Lower lobe of right lung (tissue), 2 donors: Measurements from ENCODE around the gene RBBP8. TPM values are rescaled to one million over a fixed set of nuclear protein-coding genes. Genes with fewer than 3 reads are reported as not detected.
A peak's percentile ranks its signal among the peaks of the same experiment; 100 is the strongest.

ENCODE experiments used
- ATAC-seq, 2 donors: fragments of 200-7000 bp; cut with Tn5 transposase; one replicate each; pipeline ENCODE4 v1.9.1; 2020 to 2022; ENCODE audit warnings: mild to moderate bottlenecking in 2 of 2, moderate library complexity in 2 of 2
- DNase-seq: peaks from one replicate; pipeline ENCODE4 v3.0.0-alpha.2; 2020
- H3K27ac ChIP-seq: fragments of 200-600 bp; one replicate; pipeline ENCODE4 v1.8.0; 2022
- H3K27me3 ChIP-seq: fragments of 200-600 bp; one replicate; pipeline ENCODE4 v1.8.0; 2022; ENCODE audit warnings: low read depth
- H3K36me3 ChIP-seq: fragments of 200-600 bp; one replicate; pipeline ENCODE4 v1.8.0; 2022; ENCODE audit warnings: mild to moderate bottlenecking
- H3K4me1 ChIP-seq: fragments of 200-600 bp; one replicate; pipeline ENCODE4 v1.8.0; 2022
- H3K4me3 ChIP-seq: fragments of 200-600 bp; one replicate; pipeline ENCODE4 v1.8.0; 2022; ENCODE audit warnings: mild to moderate bottlenecking
- H3K9me3 ChIP-seq: fragments of 200-600 bp; one replicate; pipeline ENCODE4 v1.8.0; 2022
- intact Hi-C: fragments of 100-400 bp; cut with DNase I; formaldehyde crosslinking; loops from one replicate; pipeline ENCODE4 v1.11.0; 2022
- total RNA-seq: library from RNA; stranded (reverse); fragmentation: NEBNext Ultra II Directional; extraction: Animal tissue kit (Norgen Biotek cat#: 25700); gene quantifications from one replicate; pipeline ENCODE4 v1.2.1, GENCODE V29; 2021
- TF ChIP-seq, protein P1 (sequence below): fragments of 200-600 bp; IDR thresholded peaks from one replicate; pipeline ENCODE4 v1.8.0; 2022; ENCODE audit warnings: antibody characterized with exemption, mild to moderate bottlenecking
- donor health status: DM: no; HTN: yes; CAD: no; lungs with severe emphysema.

RBBP8 gene
- total RNA-seq, 1 donor from 2014 or later: 32.7 TPM

DNA sequence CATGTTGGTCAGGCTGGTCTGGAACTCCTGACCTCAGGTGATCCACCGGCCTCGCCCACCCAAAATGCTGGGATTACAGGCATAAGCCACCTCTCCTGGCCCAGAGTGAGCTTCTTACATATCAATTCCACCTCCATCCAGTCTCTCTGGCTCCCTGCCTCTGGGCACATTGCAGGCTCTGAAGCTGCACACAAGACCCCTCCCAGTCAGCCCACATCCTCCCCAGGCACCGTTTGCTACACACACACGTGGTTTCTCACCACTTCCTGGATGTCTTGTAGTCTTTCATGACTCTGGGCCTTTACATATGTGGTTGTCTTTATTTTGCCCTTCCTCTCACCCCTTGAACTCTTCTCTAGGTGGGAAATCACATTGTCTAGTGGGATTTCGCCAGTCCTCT lies 138.2 kb downstream of the RBBP8 start:
- Histone ChIP-seq H3K9me3 (no peaks in the 10 kb centered on the region), H3K36me3 (no peaks in the 10 kb centered on the region), H3K27me3 (no peaks in the 10 kb centered on the region), H3K27ac (no peak overlapping the region), H3K4me3 (no peak overlapping the region), H3K4me1 (peaks cover 13% of the 10 kb centered on the region)
- TF ChIP-seq, protein P1, sequence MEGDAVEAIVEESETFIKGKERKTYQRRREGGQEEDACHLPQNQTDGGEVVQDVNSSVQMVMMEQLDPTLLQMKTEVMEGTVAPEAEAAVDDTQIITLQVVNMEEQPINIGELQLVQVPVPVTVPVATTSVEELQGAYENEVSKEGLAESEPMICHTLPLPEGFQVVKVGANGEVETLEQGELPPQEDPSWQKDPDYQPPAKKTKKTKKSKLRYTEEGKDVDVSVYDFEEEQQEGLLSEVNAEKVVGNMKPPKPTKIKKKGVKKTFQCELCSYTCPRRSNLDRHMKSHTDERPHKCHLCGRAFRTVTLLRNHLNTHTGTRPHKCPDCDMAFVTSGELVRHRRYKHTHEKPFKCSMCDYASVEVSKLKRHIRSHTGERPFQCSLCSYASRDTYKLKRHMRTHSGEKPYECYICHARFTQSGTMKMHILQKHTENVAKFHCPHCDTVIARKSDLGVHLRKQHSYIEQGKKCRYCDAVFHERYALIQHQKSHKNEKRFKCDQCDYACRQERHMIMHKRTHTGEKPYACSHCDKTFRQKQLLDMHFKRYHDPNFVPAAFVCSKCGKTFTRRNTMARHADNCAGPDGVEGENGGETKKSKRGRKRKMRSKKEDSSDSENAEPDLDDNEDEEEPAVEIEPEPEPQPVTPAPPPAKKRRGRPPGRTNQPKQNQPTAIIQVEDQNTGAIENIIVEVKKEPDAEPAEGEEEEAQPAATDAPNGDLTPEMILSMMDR: no peak
- ATAC-seq (peak; percentile 74 to 89), DNase-seq (peak; percentile 74)
- intact Hi-C loops: no loop called here

DNA sequence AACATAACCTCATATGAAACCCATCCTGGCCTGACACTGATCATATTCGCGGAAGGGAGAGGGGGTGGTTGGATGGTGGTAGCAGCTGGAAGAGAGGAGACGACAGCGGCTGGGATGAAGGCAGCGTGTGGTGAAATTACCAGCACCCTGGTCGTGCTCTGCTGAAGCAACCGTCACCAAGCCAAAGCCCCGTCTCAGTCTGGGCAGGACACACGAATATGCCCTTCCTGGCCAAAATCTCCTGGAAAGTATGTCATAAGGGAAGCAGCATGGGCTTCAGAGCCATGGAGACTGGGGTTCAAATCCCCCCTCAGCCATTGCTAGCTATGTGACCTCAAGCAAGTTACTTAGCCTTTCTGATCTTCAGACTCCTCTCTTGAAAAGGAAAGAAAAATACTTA lies 139.0 kb downstream of the RBBP8 start:
- TF ChIP-seq, protein P1: no peak

DNA sequence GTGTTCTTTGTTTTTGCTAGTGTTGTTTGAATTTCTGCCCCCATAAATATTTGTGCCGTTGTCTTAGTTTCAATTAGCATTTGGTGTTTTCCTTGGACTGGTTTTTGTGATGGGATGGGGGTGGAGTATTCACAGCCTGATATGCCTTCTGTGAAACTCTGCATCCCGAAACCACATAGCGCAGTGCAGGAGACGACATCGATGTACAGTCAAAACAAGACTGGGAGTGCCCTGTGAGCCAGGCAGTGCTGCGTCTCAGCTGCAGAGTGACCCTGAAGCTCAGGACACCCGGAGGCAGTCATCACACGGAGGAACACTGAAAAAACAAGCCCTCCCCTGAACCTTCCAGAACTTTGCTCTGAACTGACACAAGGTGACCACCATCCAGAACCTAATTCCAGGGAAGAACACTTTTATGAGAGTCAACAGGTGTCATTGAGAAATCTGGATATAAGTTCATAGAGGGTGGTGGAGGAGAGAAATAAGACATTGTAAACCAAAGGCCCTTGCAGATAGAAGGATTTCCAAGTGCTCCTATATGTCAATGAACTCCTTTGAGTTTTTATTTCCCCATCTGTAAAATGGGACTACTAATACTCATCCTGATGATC lies 141.0 kb downstream of the RBBP8 start:
- H3K4me3 ChIP-seq: no peak overlapping the region
- no peak overlapping the region for H3K27ac ChIP-seq
- H3K9me3 ChIP-seq: no peaks in the 10 kb centered on the region
- no peaks in the 10 kb centered on the region for H3K36me3 ChIP-seq
- DNase-seq (no peak), ATAC-seq (no peak)
- no peaks in the 10 kb centered on the region for H3K27me3 ChIP-seq
- peaks cover 33% of the 10 kb centered on the region for H3K4me1 ChIP-seq
- TF ChIP-seq, protein P1: no peak
- intact Hi-C loops: no loop called here

More for the DNA sequence above, 139.0 kb downstream of the RBBP8 start:
- Histone ChIP-seq H3K9me3 (no peaks in the 10 kb centered on the region), H3K27ac (no peak overlapping the region), H3K36me3 (no peaks in the 10 kb centered on the region), H3K4me1 (peaks cover 13% of the 10 kb centered on the region), H3K4me3 (no peak overlapping the region), H3K27me3 (no peaks in the 10 kb centered on the region)
- ATAC-seq (no peak), DNase-seq (no peak)
- intact Hi-C loops: no loop called here

Other genes with a start within 250 kb of the RBBP8 start
- gene CABLES1, start 202.2 kb downstream of the RBBP8 start, total RNA-seq: 44.2 TPM